HCT116 (cell line): ENCODE measurements around the gene MST1R. TPM values are rescaled to one million over a fixed set of nuclear protein-coding genes. Genes with fewer than 3 reads are reported as not detected.

Experiments
- ATAC-seq: fragments of 200-7000 bp; cut with Tn5 transposase; 2 replicates; pipeline ENCODE4 v1.9.1; 2020; ENCODE audit warnings: mild to moderate bottlenecking, moderate library complexity
- BruUV-seq: library from RNA; stranded (reverse); fragments of 400-500 nt; replicated peaks from 2 replicates; lab custom pipeline; 2021; lab: Mats Ljungman, UMichigan
- CTCF ChIA-PET: fragments of 300-600 bp; sonication (Branson Sonifier 250); formaldehyde crosslinking; loops from one replicate; lab custom pipeline; 2021; ENCODE audit warnings: antibody characterized with exemption; lab: Charles Lee
- POLR2A ChIA-PET: fragments of 300-600, 350-600 bp; sonication (Branson Sonifier 250); formaldehyde crosslinking; loops from one replicate; lab custom pipeline; 2021; ENCODE audit warnings: antibody characterized with exemption; lab: Charles Lee
- RAD21 ChIA-PET, 2 experiments: fragments of 300-600 bp; sonication (Branson Sonifier 250); formaldehyde crosslinking; loops; one replicate each; lab custom pipeline; 2023; ENCODE audit warnings: low total read pairs in 2 of 2; ENCODE audit not compliant: uncharacterized antibody in 2 of 2, unreplicated experiment in 2 of 2, low non-redundant PET in 1 of 2; lab: Charles Lee
- DNase-seq: peaks from one replicate; pipeline ENCODE4 v3.0.0-alpha.2; 2010; ENCODE audit warnings: low read depth, low spot score
- H2AFZ ChIP-seq: fragments of 200-600 bp; shearing (Covaris generic), sonication (generic); 2 replicates; pipeline ENCODE4 v1.6.1; 2017; ENCODE audit warnings: low read depth, mixed run types, mixed read lengths, antibody characterized with exemption, low read length; ENCODE audit not compliant: poor library complexity, severe bottlenecking
- H3K27ac ChIP-seq: 2 replicates; pipeline ENCODE4 v1.5.1; 2012; ENCODE audit warnings: low read depth, low read length
- H3K27me3 ChIP-seq: fragments of 200-600 bp; sonication (generic); 2 replicates; pipeline ENCODE4 v1.6.1; 2016; ENCODE audit warnings: mixed run types, low read length, mixed read lengths; ENCODE audit not compliant: insufficient read depth
- H3K36me3 ChIP-seq, 2 experiments: fragments of 200-500 bp in 1 of 2; fragments of 200-600 bp in 1 of 2; sonication (Bioruptor generic) in 1 of 2; sonication (generic) in 1 of 2; 2 replicates each; pipeline versions ENCODE4 v1.5.1 to v1.6.1; 2014 to 2016; ENCODE audit warnings: low read length in 2 of 2, inconsistent platforms in 1 of 2, mixed read lengths in 1 of 2, mixed run types in 1 of 2; ENCODE audit not compliant: insufficient read depth in 2 of 2, control insufficient read depth in 1 of 2
- H3K4me1 ChIP-seq, 2 experiments: fragments of 200-600 bp in 1 of 2; sonication (generic) in 1 of 2; 2 replicates each; pipeline versions ENCODE4 v1.5.1 to v1.6.1; 2012 to 2017; ENCODE audit warnings: low read length in 2 of 2, inconsistent platforms in 1 of 2, mild to moderate bottlenecking in 1 of 2, mixed read lengths in 1 of 2, mixed run types in 1 of 2, moderate library complexity in 1 of 2; ENCODE audit not compliant: insufficient read depth in 2 of 2, control insufficient read depth in 1 of 2
- H3K4me2 ChIP-seq: fragments of 200-600 bp; sonication (generic); 2 replicates; pipeline ENCODE4 v1.6.1; 2017; ENCODE audit warnings: mixed run types, low read length, mixed read lengths
- H3K4me3 ChIP-seq, 2 experiments: fragments of 200-600 bp in 1 of 2; sonication (generic) in 1 of 2; replicated peaks in 1 of 2; 2 replicates each; pipeline ENCODE4 v1.5.1; 2011 to 2016; ENCODE audit warnings: low read length in 2 of 2, control low read depth in 1 of 2, low read depth in 1 of 2, mild to moderate bottlenecking in 1 of 2, mixed read lengths in 1 of 2, mixed run types in 1 of 2
- H3K79me2 ChIP-seq: fragments of 200-600 bp; sonication (generic); 2 replicates; pipeline ENCODE4 v1.6.1; 2017; ENCODE audit warnings: mild to moderate bottlenecking, mixed run types, low read length, moderate library complexity, mixed read lengths; ENCODE audit not compliant: insufficient read depth
- H3K9ac ChIP-seq: fragments of 200-600 bp; sonication (generic); 2 replicates; pipeline ENCODE4 v1.6.1; 2016; ENCODE audit warnings: low read length, mixed read lengths
- H3K9me2 ChIP-seq: fragments of 200-600 bp; sonication (generic), shearing (Covaris generic); 2 replicates; pipeline ENCODE4 v1.6.1; 2017; ENCODE audit warnings: mixed run types, mild to moderate bottlenecking, moderate library complexity; ENCODE audit not compliant: insufficient read depth
- H3K9me3 ChIP-seq, 2 experiments: fragments of 200-500 bp in 1 of 2; fragments of 200-600 bp in 1 of 2; sonication (Bioruptor generic) in 1 of 2; sonication (generic) in 1 of 2; 2 replicates each; pipeline ENCODE4 v1.6.1; 2014 to 2017; ENCODE audit warnings: low read length in 2 of 2, mixed read lengths in 2 of 2, inconsistent platforms in 1 of 2, low read depth in 1 of 2, mild to moderate bottlenecking in 1 of 2, mixed run types in 1 of 2, moderate library complexity in 1 of 2; ENCODE audit not compliant: control insufficient read depth in 1 of 2, insufficient read depth in 1 of 2
- H4K20me1 ChIP-seq: fragments of 200-600 bp; sonication (generic), shearing (Covaris generic); 2 replicates; pipeline ENCODE4 v1.6.1; 2017; ENCODE audit warnings: mixed run types, mild to moderate bottlenecking, moderate library complexity; ENCODE audit not compliant: insufficient read depth
- CBX3 ChIP-seq: IDR thresholded peaks from 2 replicates; pipeline ENCODE4 v1.6.1; 2012; ENCODE audit warnings: low read depth
- EZH2 ChIP-seq: fragments of 200-600 bp; sonication (generic); IDR thresholded peaks from 2 replicates; pipeline ENCODE4 v1.6.1; 2017; ENCODE audit warnings: antibody characterized with exemption, mixed run types
- FOSL1 ChIP-seq: IDR thresholded peaks from 2 replicates; pipeline ENCODE4 v1.6.1; 2012; ENCODE audit warnings: low read depth
- POLR2AphosphoS5 ChIP-seq: IDR thresholded peaks from 2 replicates; pipeline ENCODE4 v1.6.1; 2011; ENCODE audit warnings: mild to moderate bottlenecking, low read depth, low read length, moderate library complexity
- SRF ChIP-seq: IDR thresholded peaks from 2 replicates; pipeline ENCODE4 v1.6.1; 2012; ENCODE audit warnings: low read depth
- YY1 ChIP-seq: IDR thresholded peaks from 2 replicates; pipeline ENCODE4 v1.6.1; 2011; ENCODE audit warnings: low read length, low read depth, moderate library complexity, mild to moderate bottlenecking; ENCODE audit not compliant: insufficient replicate concordance; ENCODE audit errors: extremely low read depth
- ZBTB33 ChIP-seq: IDR thresholded peaks from 2 replicates; pipeline ENCODE4 v1.6.1; 2011; ENCODE audit warnings: mild to moderate bottlenecking, low read length, moderate library complexity; ENCODE audit not compliant: insufficient replicate concordance; ENCODE audit errors: extremely low read depth
- intact Hi-C: fragments of 100-400 bp; cut with micrococcal nuclease; formaldehyde crosslinking; loops from 2 replicates; pipeline ENCODE4 v1.10.0; 2022
- total RNA-seq: library from RNA; stranded (reverse); gene quantifications from one replicate; pipeline ENCODE4 v1.2.1, GENCODE V29; 2021; ENCODE audit not compliant: unreplicated experiment

MST1R gene
- total RNA-seq, 1 experiment from 2014 or later: 113 TPM

- Histone ChIP-seq H3K36me3 (peaks cover 5 to 13% of the 10 kb centered on the region in 2 experiments; a peak in 2 of 4 replicates), H3K27me3 (no peaks in the 10 kb centered on the region), H3K9ac (peak overlapping the region; percentile 96), H3K4me3 (peak overlapping the region; percentile 75 to 79), H4K20me1 (no peaks in the 10 kb centered on the region), H3K79me2 (peaks cover 73% of the 10 kb centered on the region), H2AFZ (no peak overlapping the region), H3K4me2 (peak overlapping the region; percentile 97), H3K27ac (peak overlapping the region; percentile 89), H3K9me2 (no peaks in the 10 kb centered on the region), H3K4me1 (peaks cover 66 to 86% of the 10 kb centered on the region in 2 experiments), H3K9me3 (no peaks in the 10 kb centered on the region)
- CTCF ChIA-PET: interaction anchor here (1.4 kb wide), 1 partner anchor 99 kb away, joined by 4 read pairs; the partner anchor contains the start of gene INKA1
- intact Hi-C loops: no loop called here
- ATAC-seq (no peak), DNase-seq (no peak)
- RAD21 ChIA-PET: no interaction called here
- no peak for TF ChIP-seq FOSL1
- TF ChIP-seq POLR2AphosphoS5: no peak
- no peak for TF ChIP-seq SRF
- no peak for TF ChIP-seq ZBTB33
- TF ChIP-seq EZH2: no peak
- no peak for TF ChIP-seq YY1
- no peak for TF ChIP-seq CBX3
- BruUV-seq: no TSS peak
- POLR2A ChIA-PET: interaction anchor here (0.9 to 5.5 kb wide), 3 partner anchors 21 to 27 kb away, joined by 3 to 43 read pairs (median 5); partner anchors contain the start of gene MON1A
Observed at GRCh38 chr3:49902511-49903345, 945 bp downstream of the MST1R start.
